ENCODE results near the gene SLC47A1. TPM values are rescaled to one million over a fixed set of nuclear protein-coding genes. Genes with fewer than 3 reads are reported as not detected.
"Not testable (repeated sequence)": the region's sequence is repeated elsewhere in the genome, so short reads cannot be mapped to it uniquely, and the experiment has no call there.

Gene SLC47A1, protein sequence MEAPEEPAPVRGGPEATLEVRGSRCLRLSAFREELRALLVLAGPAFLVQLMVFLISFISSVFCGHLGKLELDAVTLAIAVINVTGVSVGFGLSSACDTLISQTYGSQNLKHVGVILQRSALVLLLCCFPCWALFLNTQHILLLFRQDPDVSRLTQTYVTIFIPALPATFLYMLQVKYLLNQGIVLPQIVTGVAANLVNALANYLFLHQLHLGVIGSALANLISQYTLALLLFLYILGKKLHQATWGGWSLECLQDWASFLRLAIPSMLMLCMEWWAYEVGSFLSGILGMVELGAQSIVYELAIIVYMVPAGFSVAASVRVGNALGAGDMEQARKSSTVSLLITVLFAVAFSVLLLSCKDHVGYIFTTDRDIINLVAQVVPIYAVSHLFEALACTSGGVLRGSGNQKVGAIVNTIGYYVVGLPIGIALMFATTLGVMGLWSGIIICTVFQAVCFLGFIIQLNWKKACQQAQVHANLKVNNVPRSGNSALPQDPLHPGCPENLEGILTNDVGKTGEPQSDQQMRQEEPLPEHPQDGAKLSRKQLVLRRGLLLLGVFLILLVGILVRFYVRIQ
- 1.8 TPM for polyA plus RNA-seq (ENCODE audit: insufficient read length)

GRCh38 chr17:19533718-19534561, at the start of gene SLC47A1:
Gene SLC47A1 (plus strand): TSS chr17:19533854. CDS start chr17:19533940, 86 bp downstream.
- no peak for DNase-seq (ENCODE audit: low read depth)

DNA sequence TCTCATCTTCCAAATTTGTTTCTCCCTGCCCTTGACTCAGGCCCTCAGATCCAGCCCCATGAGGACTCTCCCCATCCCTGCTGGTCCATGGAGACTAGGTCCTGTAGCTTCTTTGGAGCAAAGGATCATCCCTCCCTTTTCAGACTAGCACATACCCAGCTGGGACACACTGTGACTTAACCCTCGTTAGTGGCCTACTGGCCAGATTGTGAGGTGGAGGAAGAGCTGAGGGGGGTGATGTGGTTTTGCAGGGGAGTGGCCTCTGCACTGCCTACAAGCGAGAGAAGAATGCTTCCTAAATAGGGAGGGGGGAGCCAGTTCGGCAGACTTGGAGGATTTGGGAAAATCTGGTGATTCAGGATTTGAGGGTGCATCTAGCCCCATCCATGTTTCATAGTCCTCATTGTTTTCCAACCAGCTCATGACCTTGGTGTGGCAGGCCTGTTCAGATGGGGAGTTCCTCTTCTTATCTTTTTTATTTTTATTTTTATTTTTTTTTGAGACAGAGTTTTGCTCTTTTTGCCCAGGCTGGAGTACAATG, 47.8 kb upstream of the SLC47A1 start:
- no peak for DNase-seq (ENCODE audit: low read depth)

- no peak for DNase-seq (ENCODE audit: low read depth)
Observed at GRCh38 chr17:19486351-19487023, 47.2 kb upstream of the SLC47A1 start.

DNA sequence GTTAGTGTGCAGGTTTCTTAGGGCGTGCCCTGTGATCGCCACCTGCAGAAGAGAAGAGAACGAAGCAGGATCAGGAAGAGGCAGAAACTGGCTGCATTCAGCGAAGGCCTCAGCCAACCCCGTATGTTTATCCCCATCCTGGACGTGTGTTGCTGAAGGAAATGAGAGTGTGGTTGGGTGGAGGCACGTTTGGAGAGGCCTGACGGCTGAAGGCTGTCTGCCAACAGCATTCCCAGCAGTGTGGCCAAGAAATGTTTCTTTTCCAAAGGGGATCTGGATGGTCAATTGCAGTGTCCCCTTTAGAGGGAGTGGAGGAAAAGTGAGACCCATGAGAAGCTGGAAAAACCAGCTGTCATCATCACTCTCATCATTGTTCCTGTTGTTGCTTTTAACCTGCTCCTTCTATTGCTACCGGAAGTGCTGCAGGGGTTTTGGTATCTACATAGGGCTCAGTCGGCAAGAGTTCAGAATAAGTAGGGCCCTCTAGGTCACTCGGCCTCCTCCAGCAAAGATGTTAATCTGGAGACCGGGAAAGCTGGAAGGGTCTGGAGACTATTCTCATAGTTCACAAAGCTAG, 46.5 kb upstream of the SLC47A1 start:
- DNase-seq (ENCODE audit: low read depth): no peak

- no peak for DNase-seq (ENCODE audit: low read depth)
Observed at GRCh38 chr17:19492141-19492540, 41.5 kb upstream of the SLC47A1 start.

GRCh38 chr17:19494961-19495806, 38.5 kb upstream of the SLC47A1 start:
- DNase-seq (ENCODE audit: low read depth): no peak

DNA sequence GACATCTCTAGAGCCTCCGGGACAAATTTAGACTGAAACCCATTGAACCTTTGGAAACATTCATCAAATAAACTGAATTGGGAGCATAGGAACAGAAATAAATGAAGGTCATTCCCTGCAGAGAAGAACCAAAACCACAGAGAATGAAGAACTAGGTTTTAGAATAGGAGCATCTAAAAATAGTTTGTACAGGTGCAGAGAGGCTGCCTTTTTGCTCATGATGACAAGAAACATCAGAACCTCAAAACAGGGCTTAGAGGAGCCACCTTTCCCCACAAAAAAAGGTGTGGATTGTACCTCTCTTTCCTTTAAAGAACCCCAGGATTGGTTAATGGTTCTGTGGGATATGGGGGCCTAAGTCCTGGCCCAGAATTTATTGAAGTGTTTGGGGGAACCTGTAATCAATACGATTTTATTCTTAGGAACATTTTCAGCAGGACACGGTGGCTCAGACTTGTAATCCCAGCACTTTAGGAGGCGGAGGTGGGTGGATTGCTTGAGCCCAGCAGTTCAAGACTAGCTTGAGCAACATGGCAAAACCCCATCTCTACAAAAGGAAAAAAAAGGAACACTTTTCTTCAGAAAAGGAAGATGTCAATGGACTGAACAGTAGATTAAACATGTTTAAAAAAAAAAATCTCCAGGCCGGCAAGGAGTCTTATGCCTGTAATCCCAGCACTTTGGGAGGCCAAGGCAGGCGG, 37.7 kb upstream of the SLC47A1 start:
- DNase-seq (ENCODE audit: low read depth): no peak

GRCh38 chr17:19497624-19498023, 36.0 kb upstream of the SLC47A1 start:
- DNase-seq (ENCODE audit: low read depth): no peak

- no peak for DNase-seq (ENCODE audit: low read depth)
Observed at GRCh38 chr17:19501219-19501618, 32.4 kb upstream of the SLC47A1 start.

DNA sequence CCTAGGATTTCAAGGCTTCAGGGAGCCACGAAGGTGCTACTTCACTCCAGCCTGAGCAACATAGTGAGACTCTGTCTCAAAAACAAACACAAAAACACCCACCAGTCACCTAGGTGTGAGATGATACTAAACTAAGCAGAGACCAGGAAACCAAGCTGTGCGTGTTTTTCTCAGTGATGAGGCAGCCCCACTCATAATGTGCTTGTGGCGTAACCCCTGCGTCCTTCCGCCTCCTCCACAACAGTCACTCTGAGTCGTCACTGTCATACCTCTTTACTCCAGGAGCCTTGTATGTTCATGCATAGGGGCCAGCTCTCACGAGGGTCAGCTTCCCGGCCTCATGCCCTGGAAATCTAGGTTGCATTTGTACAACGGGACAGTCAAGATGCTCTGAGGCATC, 31.1 kb upstream of the SLC47A1 start:
- DNase-seq (ENCODE audit: low read depth): no peak

GRCh38 chr17:19505561-19505960, 28.1 kb upstream of the SLC47A1 start:
- DNase-seq (ENCODE audit: low read depth): not testable (repeated sequence)

- DNase-seq (ENCODE audit: low read depth): peak; percentile 93
Observed at GRCh38 chr17:19507775-19508576, 25.7 kb upstream of the SLC47A1 start.

- no peak for DNase-seq (ENCODE audit: low read depth)
Observed at GRCh38 chr17:19508577-19508867, 25.1 kb upstream of the SLC47A1 start.

- DNase-seq (ENCODE audit: low read depth): not testable (repeated sequence)
Observed at GRCh38 chr17:19509281-19509852, 24.3 kb upstream of the SLC47A1 start.

- DNase-seq (ENCODE audit: low read depth): no peak
Observed at GRCh38 chr17:19510903-19511302, 22.8 kb upstream of the SLC47A1 start.

- DNase-seq (ENCODE audit: low read depth): peak; percentile 48
Observed at GRCh38 chr17:19513897-19514488, 19.7 kb upstream of the SLC47A1 start.

GRCh38 chr17:19517699-19518098, 16.0 kb upstream of the SLC47A1 start:
- no peak for DNase-seq (ENCODE audit: low read depth)

All from forelimb muscle (tissue), 1 donor.